Stimulated activated naive CD4-positive, alpha-beta T cell treated with Interleukin-2 at 50 U/mL for 16 hours (primary cell): Measurements from ENCODE around the gene KIT.

Source experiments
- DNase-seq: peaks from one replicate; lab custom pipeline; 2025; lab: John Stamatoyannopoulos, UW

The KIT gene

GRCh38 chr4:54661169-54661568 is 3.4 kb downstream of the KIT start:
- no peak for DNase-seq

- DNase-seq: no peak
Observed at GRCh38 chr4:54661686-54662085, 3.9 kb downstream of the KIT start.

GRCh38 chr4:54662123-54662522 is 4.4 kb downstream of the KIT start:
- DNase-seq: no peak

- no peak for DNase-seq
Observed at GRCh38 chr4:54662901-54663585, 5.3 kb downstream of the KIT start.

- DNase-seq: no peak
Observed at GRCh38 chr4:54664400-54664799, 6.6 kb downstream of the KIT start.

GRCh38 chr4:54668014-54668611 is 10.4 kb downstream of the KIT start:
- no peak for DNase-seq

GRCh38 chr4:54669831-54670230 is 12.1 kb downstream of the KIT start:
- DNase-seq: no peak

- no peak for DNase-seq
Observed at GRCh38 chr4:54675721-54676461, 18.1 kb downstream of the KIT start.

GRCh38 chr4:54676658-54677057 is 18.9 kb downstream of the KIT start:
- no peak for DNase-seq

- DNase-seq: no peak
Observed at GRCh38 chr4:54677416-54677815, 19.7 kb downstream of the KIT start.

- no peak for DNase-seq
Observed at GRCh38 chr4:54677853-54678650, 20.3 kb downstream of the KIT start.

- no peak for DNase-seq
Observed at GRCh38 chr4:54678826-54679225, 21.1 kb downstream of the KIT start.

GRCh38 chr4:54679813-54680212 is 22.1 kb downstream of the KIT start:
- no peak for DNase-seq

- DNase-seq: peak; percentile 32
Observed at GRCh38 chr4:54683616-54684346, 26.0 kb downstream of the KIT start.

GRCh38 chr4:54685810-54686209 is 28.1 kb downstream of the KIT start:
- DNase-seq: no peak

- no peak for DNase-seq
Observed at GRCh38 chr4:54687887-54688841, 30.4 kb downstream of the KIT start.

- no peak for DNase-seq
Observed at GRCh38 chr4:54695337-54695736, 37.6 kb downstream of the KIT start.

GRCh38 chr4:54695788-54696187 is 38.0 kb downstream of the KIT start:
- no peak for DNase-seq

- no peak for DNase-seq
Observed at GRCh38 chr4:54696649-54697048, 38.9 kb downstream of the KIT start.

GRCh38 chr4:54700986-54701385 is 43.2 kb downstream of the KIT start:
- DNase-seq: no peak

GRCh38 chr4:54703182-54703581 is 45.4 kb downstream of the KIT start:
- DNase-seq: no peak
